ENCODE results near the gene MYRFL.

Gene MYRFL

GRCh38 chr12:69906411-69907216, 81.6 kb downstream of the MYRFL start:
- Histone ChIP-seq H3K27ac (no peak overlapping the region), H3K4me3 (ENCODE audit: low read depth, low read length) (no peak overlapping the region), H3K27me3 (ENCODE audit: insufficient read depth, low read depth, severe bottlenecking) (no peaks in the 10 kb centered on the region), H3K36me3 (no peaks in the 10 kb centered on the region), H3K9me3 (ENCODE audit: severe bottlenecking) (no peaks in the 10 kb centered on the region)
- TF ChIP-seq CTCF (IDR thresholded peaks at IDR 0.05; ENCODE audit: low read depth, low read length): no peak
- no peak for DNase-seq

GRCh38 chr12:69908203-69908602, 83.2 kb downstream of the MYRFL start:
- H3K27ac ChIP-seq: no peak overlapping the region
- no peak for TF ChIP-seq CTCF (IDR thresholded peaks at IDR 0.05; ENCODE audit: low read depth, low read length)
- no peaks in the 10 kb centered on the region for H3K9me3 ChIP-seq (ENCODE audit: severe bottlenecking)
- no peak for DNase-seq
- no peaks in the 10 kb centered on the region for H3K36me3 ChIP-seq
- H3K27me3 ChIP-seq (ENCODE audit: insufficient read depth, low read depth, severe bottlenecking): no peaks in the 10 kb centered on the region
- H3K4me3 ChIP-seq (ENCODE audit: low read depth, low read length): no peak overlapping the region

GRCh38 chr12:69910694-69911093, 85.7 kb downstream of the MYRFL start:
- H3K27ac ChIP-seq: no peak overlapping the region
- no peak overlapping the region for H3K4me3 ChIP-seq (ENCODE audit: low read depth, low read length)
- no peak for DNase-seq
- H3K27me3 ChIP-seq (ENCODE audit: insufficient read depth, low read depth, severe bottlenecking): no peaks in the 10 kb centered on the region
- no peak for TF ChIP-seq CTCF (IDR thresholded peaks at IDR 0.05; ENCODE audit: low read depth, low read length)
- H3K36me3 ChIP-seq: no peaks in the 10 kb centered on the region
- no peaks in the 10 kb centered on the region for H3K9me3 ChIP-seq (ENCODE audit: severe bottlenecking)

- no peaks in the 10 kb centered on the region for H3K36me3 ChIP-seq
- no peaks in the 10 kb centered on the region for H3K27me3 ChIP-seq (ENCODE audit: insufficient read depth, low read depth, severe bottlenecking)
- H3K4me3 ChIP-seq (ENCODE audit: low read depth, low read length): no peak overlapping the region
- H3K27ac ChIP-seq: no peak overlapping the region
- no peaks in the 10 kb centered on the region for H3K9me3 ChIP-seq (ENCODE audit: severe bottlenecking)
- no peak for DNase-seq
- no peak for TF ChIP-seq CTCF (IDR thresholded peaks at IDR 0.05; ENCODE audit: low read depth, low read length)
These were observed 88.5 kb downstream of the MYRFL start for GRCh38 chr12:69913526-69913925.

GRCh38 chr12:69915964-69916363, 90.9 kb downstream of the MYRFL start:
- H3K36me3 ChIP-seq: no peaks in the 10 kb centered on the region
- H3K27ac ChIP-seq: no peak overlapping the region
- no peaks in the 10 kb centered on the region for H3K9me3 ChIP-seq (ENCODE audit: severe bottlenecking)
- no peaks in the 10 kb centered on the region for H3K27me3 ChIP-seq (ENCODE audit: insufficient read depth, low read depth, severe bottlenecking)
- no peak for TF ChIP-seq CTCF (IDR thresholded peaks at IDR 0.05; ENCODE audit: low read depth, low read length)
- DNase-seq: no peak
- no peak overlapping the region for H3K4me3 ChIP-seq (ENCODE audit: low read depth, low read length)

Measured in WERI-Rb-1 (cell line).